ENCODE data around the gene CENPC.

CENPC gene

GRCh38 chr4:67565284-67565683 is 20.0 kb upstream of the CENPC start:
- Histone ChIP-seq H2AFZ (ENCODE audit: low read depth, low read length) (no peak overlapping the region), H3K4me2 (ENCODE audit: low read length) (no peak overlapping the region), H3K9me3 (ENCODE audit: insufficient read depth, low read length) (no peaks in the 10 kb centered on the region), H4K20me1 (ENCODE audit: insufficient read depth, low read length) (no peaks in the 10 kb centered on the region), H3K4me3 (ENCODE audit: low read length) (no peak overlapping the region), H3K4me1 (ENCODE audit: low read length) (no peaks in the 10 kb centered on the region), H3K27ac (ENCODE audit: low read length) (no peak overlapping the region), H3K79me2 (ENCODE audit: low read length) (no peaks in the 10 kb centered on the region), H3K9ac (ENCODE audit: low read length) (no peak overlapping the region), H3K27me3 (ENCODE audit: low read depth, low read length) (no peaks in the 10 kb centered on the region), H3K36me3 (replicated peaks; ENCODE audit: low read depth, low read length) (no peaks in the 10 kb centered on the region)
- no peak for TF ChIP-seq EZH2phosphoT487 (IDR thresholded peaks at IDR 0.05; ENCODE audit: low read depth)
- TF ChIP-seq CTCF (IDR thresholded peaks at IDR 0.05; ENCODE audit: low read depth, low read length), result no peak

- peak within 1 kb of the TSS; percentile 81 for H3K4me2 ChIP-seq (ENCODE audit: low read length)
- no peaks in the 10 kb centered on the region for H3K27me3 ChIP-seq (ENCODE audit: low read depth, low read length)
- H3K36me3 ChIP-seq (replicated peaks; ENCODE audit: low read depth, low read length), result no peaks in the 10 kb centered on the region
- peaks cover 6% of the 10 kb centered on the region for H3K4me1 ChIP-seq (ENCODE audit: low read length)
- H2AFZ ChIP-seq (ENCODE audit: low read depth, low read length), result peak within 1 kb of the TSS; percentile 100
- no peak within 1 kb of the TSS for H3K27ac ChIP-seq (ENCODE audit: low read length)
- H3K9me3 ChIP-seq (ENCODE audit: insufficient read depth, low read length), result no peaks in the 10 kb centered on the region
- H3K79me2 ChIP-seq (ENCODE audit: low read length), result no peaks in the 10 kb centered on the region
- H4K20me1 ChIP-seq (ENCODE audit: insufficient read depth, low read length), result no peaks in the 10 kb centered on the region
- H3K4me3 ChIP-seq (ENCODE audit: low read length), result peak within 1 kb of the TSS; percentile 77
- peak within 1 kb of the TSS; percentile 65 for H3K9ac ChIP-seq (ENCODE audit: low read length)
- TF ChIP-seq CTCF (IDR thresholded peaks at IDR 0.05; ENCODE audit: low read depth, low read length) (peak; percentile 46), EZH2phosphoT487 (IDR thresholded peaks at IDR 0.05; ENCODE audit: low read depth) (no peak)
These were observed 13.2 kb upstream of the CENPC start, which contains the start of gene STAP1 for GRCh38 chr4:67558493-67558892. Gene STAP1, plus strand, starts transcription at chr4:67558727. Its CDS starts 83 bp downstream, at chr4:67558810.

- Histone ChIP-seq H3K4me2 (ENCODE audit: low read length) (no peak overlapping the region), H3K27ac (ENCODE audit: low read length) (no peak overlapping the region), H3K9ac (ENCODE audit: low read length) (no peak overlapping the region), H3K36me3 (replicated peaks; ENCODE audit: low read depth, low read length) (no peaks in the 10 kb centered on the region), H3K9me3 (ENCODE audit: insufficient read depth, low read length) (no peaks in the 10 kb centered on the region), H2AFZ (ENCODE audit: low read depth, low read length) (no peak overlapping the region), H3K27me3 (ENCODE audit: low read depth, low read length) (no peaks in the 10 kb centered on the region), H3K79me2 (ENCODE audit: low read length) (no peaks in the 10 kb centered on the region), H3K4me1 (ENCODE audit: low read length) (peaks cover 6% of the 10 kb centered on the region), H4K20me1 (ENCODE audit: insufficient read depth, low read length) (no peaks in the 10 kb centered on the region), H3K4me3 (ENCODE audit: low read length) (no peak overlapping the region)
- TF ChIP-seq CTCF (IDR thresholded peaks at IDR 0.05; ENCODE audit: low read depth, low read length), result no peak
- no peak for TF ChIP-seq EZH2phosphoT487 (IDR thresholded peaks at IDR 0.05; ENCODE audit: low read depth)
These were observed 11.1 kb upstream of the CENPC start for GRCh38 chr4:67556436-67556835.

GRCh38 chr4:67555447-67555846 is 10.1 kb upstream of the CENPC start:
- no peak overlapping the region for H3K4me3 ChIP-seq (ENCODE audit: low read length)
- TF ChIP-seq EZH2phosphoT487 (IDR thresholded peaks at IDR 0.05; ENCODE audit: low read depth) (no peak), CTCF (IDR thresholded peaks at IDR 0.05; ENCODE audit: low read depth, low read length) (no peak)
- no peak overlapping the region for H3K9ac ChIP-seq (ENCODE audit: low read length)
- H4K20me1 ChIP-seq (ENCODE audit: insufficient read depth, low read length), result no peaks in the 10 kb centered on the region
- no peak overlapping the region for H2AFZ ChIP-seq (ENCODE audit: low read depth, low read length)
- H3K4me2 ChIP-seq (ENCODE audit: low read length), result no peak overlapping the region
- no peaks in the 10 kb centered on the region for H3K9me3 ChIP-seq (ENCODE audit: insufficient read depth, low read length)
- H3K36me3 ChIP-seq (replicated peaks; ENCODE audit: low read depth, low read length), result no peaks in the 10 kb centered on the region
- H3K4me1 ChIP-seq (ENCODE audit: low read length), result peaks cover 6% of the 10 kb centered on the region
- no peak overlapping the region for H3K27ac ChIP-seq (ENCODE audit: low read length)
- H3K27me3 ChIP-seq (ENCODE audit: low read depth, low read length), result no peaks in the 10 kb centered on the region
- no peaks in the 10 kb centered on the region for H3K79me2 ChIP-seq (ENCODE audit: low read length)

Measured in OCI-LY3 (cell line).